ENCODE results near the gene RFX3.

Gene RFX3

GRCh38 chr9:3431890-3432289 is 93.9 kb downstream of the RFX3 start:
- no peak for DNase-seq

DNA sequence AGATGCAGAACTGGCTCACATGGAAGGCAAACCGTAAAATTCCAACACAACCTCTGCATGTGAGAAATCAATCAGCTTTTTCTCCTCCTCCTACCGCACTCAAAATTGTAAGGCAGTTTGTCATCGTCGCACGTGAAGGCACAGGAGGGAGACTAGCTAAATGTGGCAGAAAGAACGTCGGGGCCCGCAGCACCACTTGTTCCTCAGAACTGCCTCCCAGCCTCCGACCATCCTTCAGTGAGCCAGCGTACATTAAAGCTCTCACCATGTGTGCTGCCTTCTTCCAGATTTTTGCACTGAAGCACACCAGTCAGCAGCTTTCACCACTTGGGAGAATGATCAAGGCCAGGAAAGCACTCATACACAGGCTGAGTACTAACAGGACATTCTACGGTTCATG is 105.9 kb downstream of the RFX3 start:
- no peak for DNase-seq

- DNase-seq: no peak
Measured at GRCh38 chr9:3415906-3416305, 109.9 kb downstream of the RFX3 start.

GRCh38 chr9:3413984-3414383 is 111.8 kb downstream of the RFX3 start:
- no peak for DNase-seq

DNA sequence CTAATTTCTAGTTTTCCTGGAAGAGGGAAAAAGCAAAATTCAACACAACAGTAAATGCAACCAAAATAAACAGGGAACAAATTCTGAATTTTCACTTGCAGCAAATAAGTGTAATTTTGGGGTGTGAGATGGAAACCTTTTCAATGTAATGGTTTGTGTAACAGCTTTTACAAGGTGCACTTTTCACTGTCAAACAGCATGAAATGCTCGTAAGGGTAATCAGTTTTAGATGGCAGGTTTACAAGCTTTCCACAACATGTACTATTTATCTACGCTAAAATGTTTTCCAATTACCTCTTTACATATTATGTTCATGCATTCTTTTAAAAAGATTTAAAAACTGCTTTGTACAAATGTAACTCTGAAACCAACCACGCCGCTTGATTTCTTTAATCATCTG is 115.3 kb downstream of the RFX3 start:
- no peak for DNase-seq

GRCh38 chr9:3409453-3409852 is 116.3 kb downstream of the RFX3 start:
- DNase-seq: no peak

DNA sequence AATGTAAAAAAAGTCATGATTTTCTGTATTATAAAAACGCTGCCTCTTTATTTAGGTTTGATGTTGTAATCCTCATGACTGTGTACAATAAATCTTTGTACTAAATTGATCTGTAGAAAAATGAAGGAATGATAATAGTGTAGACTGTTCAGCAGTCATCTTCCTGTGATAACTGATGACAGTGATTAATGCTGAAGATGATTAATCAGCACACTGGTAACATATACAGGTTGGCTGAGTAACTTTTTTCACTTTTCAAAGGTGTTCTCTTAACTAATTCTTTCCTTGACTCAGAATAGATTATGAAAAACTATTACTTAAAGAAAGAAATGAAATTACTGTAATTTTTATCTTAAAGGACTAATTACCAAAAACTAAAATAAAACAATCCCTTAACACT is 122.5 kb downstream of the RFX3 start:
- no peak for DNase-seq

GRCh38 chr9:3401221-3401954 is 124.4 kb downstream of the RFX3 start:
- DNase-seq: no peak

DNA sequence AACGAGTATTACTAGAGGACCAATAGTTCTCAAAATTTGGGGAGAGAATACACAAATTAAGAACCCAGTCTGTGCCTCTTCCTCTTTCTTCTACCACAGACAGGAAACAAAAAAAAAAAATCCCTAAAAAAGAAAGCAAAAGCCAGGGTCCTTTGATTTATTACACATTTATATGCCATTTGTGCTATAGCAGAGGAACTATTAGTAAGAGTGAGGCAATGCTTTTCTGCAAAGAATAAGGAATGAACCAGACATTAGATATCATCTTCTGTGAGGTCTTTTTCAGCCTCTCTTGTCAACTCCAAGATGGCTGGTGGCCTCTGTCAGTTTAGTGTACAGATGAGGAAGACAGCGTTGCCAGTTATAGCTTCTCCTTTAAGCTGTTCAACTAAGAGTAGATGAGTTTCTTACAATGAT is 127.6 kb downstream of the RFX3 start:
- peak; percentile 30 for DNase-seq

GRCh38 chr9:3397766-3398165 is 128.0 kb downstream of the RFX3 start:
- no peak for DNase-seq

- no peak for DNase-seq
Measured at GRCh38 chr9:3391414-3391813, 134.4 kb downstream of the RFX3 start.

- DNase-seq: no peak
Measured at GRCh38 chr9:3386753-3387152, 139.0 kb downstream of the RFX3 start.

DNA sequence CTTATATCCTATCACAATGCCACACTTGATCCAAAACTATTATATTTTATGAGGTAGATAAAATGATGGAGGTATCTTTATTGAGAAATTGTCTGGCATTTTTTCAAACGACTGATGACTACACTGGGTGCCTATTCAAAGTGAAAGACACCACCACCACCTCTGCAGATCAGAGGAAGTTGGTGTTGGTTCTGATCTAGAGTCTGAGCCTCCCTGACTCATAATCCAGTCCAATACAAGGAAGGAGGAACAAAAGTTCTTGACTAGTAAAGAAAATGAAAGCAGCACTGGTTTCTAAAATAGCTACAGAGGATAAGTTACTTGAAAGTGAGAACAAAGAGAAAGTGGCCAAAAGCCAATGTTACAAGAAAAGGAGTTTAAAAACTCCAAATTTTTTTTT is 139.9 kb downstream of the RFX3 start:
- peak; percentile 26 for DNase-seq

GRCh38 chr9:3371842-3372241 is 154.0 kb downstream of the RFX3 start:
- DNase-seq: no peak

- no peak for DNase-seq
Measured at GRCh38 chr9:3370715-3371114, 155.1 kb downstream of the RFX3 start.

- no peak for DNase-seq
Measured at GRCh38 chr9:3367185-3367584, 158.6 kb downstream of the RFX3 start.

- no peak for DNase-seq
Measured at GRCh38 chr9:3361689-3362392, 164.0 kb downstream of the RFX3 start.

GRCh38 chr9:3361116-3361515 is 164.7 kb downstream of the RFX3 start:
- no peak for DNase-seq

GRCh38 chr9:3360245-3360644 is 165.6 kb downstream of the RFX3 start:
- DNase-seq: no peak

DNA sequence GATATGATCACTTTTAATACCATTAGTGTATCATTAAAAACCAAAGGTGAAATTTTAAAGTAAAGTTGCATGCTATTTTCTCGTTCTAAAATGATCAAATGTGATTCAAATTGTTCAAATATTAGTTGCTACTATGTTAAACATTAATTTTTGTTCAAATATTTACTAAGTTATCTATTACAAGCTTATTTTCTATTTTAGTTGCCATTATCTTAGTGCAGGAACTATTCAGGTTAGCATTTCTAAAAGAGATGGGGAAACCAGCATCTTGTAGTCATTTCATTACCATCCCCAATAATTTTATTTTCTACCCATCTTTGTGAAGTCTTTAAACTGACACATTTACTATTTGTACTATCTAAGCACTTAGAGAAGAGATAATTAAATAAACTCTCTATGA is 166.0 kb downstream of the RFX3 start:
- no peak for DNase-seq

DNA sequence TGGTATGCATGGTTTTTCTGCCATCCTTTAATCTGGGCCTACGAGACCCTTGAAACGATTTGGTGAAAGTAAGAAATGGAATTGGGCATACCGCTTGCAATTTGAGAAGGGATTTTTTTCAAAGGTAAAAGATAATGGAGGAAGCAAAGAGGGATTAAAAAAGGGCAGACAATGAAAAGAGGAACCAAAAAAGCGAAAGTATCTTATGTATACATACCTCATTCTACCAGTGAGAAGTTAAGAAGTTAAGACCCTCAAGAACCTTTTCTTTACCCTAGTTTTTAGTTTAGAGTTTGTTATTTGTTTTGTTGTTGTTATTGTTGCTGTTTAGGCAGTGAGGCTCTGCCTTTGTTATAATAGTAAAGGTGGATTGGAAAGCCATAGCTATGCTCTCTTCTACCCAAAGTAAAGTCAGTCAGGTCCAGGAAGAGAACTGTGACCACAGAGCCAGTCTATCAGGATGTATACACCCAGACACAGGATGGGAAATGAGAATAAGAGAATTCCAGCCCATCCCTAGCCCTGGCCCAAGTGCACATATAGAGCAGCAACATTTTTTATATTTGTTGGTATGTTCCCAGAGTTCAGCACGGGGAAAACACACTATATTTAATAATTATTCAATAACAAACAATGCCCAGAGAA is 166.6 kb downstream of the RFX3 start:
- DNase-seq: no peak

- DNase-seq: no peak
Measured at GRCh38 chr9:3348169-3348568, 177.6 kb downstream of the RFX3 start.

DNA sequence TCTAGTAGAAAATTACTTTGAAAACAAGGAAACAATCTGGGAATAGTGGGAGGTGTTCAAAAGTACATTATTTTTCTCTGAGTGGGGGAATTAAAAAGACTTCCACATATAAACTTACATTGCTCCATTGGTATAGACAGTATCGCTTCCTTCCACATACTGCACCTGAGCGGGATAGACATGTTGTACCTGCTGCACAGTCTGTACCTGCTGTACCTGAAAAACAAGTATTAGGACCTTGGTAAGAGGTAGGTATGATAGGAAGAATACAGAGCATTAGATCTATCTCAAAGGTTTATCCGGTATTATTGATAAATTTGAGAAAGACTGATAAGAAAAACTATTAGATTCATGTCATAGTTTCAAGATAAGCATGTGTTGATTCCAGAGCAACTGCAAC is 179.3 kb downstream of the RFX3 start:
- DNase-seq: no peak

- DNase-seq: no peak
Measured at GRCh38 chr9:3343671-3344070, 182.1 kb downstream of the RFX3 start.
